ENCODE measurements around the gene RBM3. TPM values are rescaled to one million over a fixed set of nuclear protein-coding genes. Genes with fewer than 3 reads are reported as not detected.

The RBM3 gene
- total RNA-seq, 1 experiment from 2014 or later, result 375 TPM

- ATAC-seq (no peak), DNase-seq (no peak)
- no peaks in the 10 kb centered on the region for H3K9me3 ChIP-seq (ENCODE audit: low read length)
- H3K4me3 ChIP-seq (ENCODE audit: low read length), result no peak overlapping the region
- intact Hi-C loops (cut with micrococcal nuclease), result no loop called here
- peaks cover 9% of the 10 kb centered on the region; the same call in 1 of the 2 replicates for H3K4me1 ChIP-seq (ENCODE audit: insufficient read depth, low read length)
- H2AFZ ChIP-seq (ENCODE audit: low read length), result no peak overlapping the region
- no peaks in the 10 kb centered on the region for H3K79me2 ChIP-seq (ENCODE audit: low read length)
- H4K20me1 ChIP-seq (ENCODE audit: low read length), result no peaks in the 10 kb centered on the region
- H3K4me2 ChIP-seq (ENCODE audit: low read length), result no peak overlapping the region
- no peaks in the 10 kb centered on the region for H3K36me3 ChIP-seq (ENCODE audit: low read depth, low read length)
- ChIA-PET CTCF (no interaction called here), POLR2A (ENCODE audit: unreplicated experiment) (interaction anchor here (0.6 kb wide), 1 partner anchor 84 kb away, joined by 3 read pairs; no protein-coding TSS in a partner anchor)
- no TSS peak for BruUV-seq (replicated peaks)
- no peak overlapping the region for H3K9ac ChIP-seq (ENCODE audit: low read length)
- no peak overlapping the region for H3K27ac ChIP-seq (ENCODE audit: low read length)
- H3K9me2 ChIP-seq (replicated peaks; ENCODE audit: low read length), result no peaks in the 10 kb centered on the region
- H3K27me3 ChIP-seq (ENCODE audit: low read length), result no peaks in the 10 kb centered on the region
- H3F3A ChIP-seq (ENCODE audit: low read length, unreplicated experiment), result no peaks in the 10 kb centered on the region
- TF ChIP-seq EZH2phosphoT487 (IDR thresholded peaks at IDR 0.05; ENCODE audit: borderline replicate concordance, low read length), result no peak
- TF ChIP-seq CTCF (conservative IDR thresholded peaks at IDR 0.05; ENCODE audit: low read depth, low read length), result no peak
- TF ChIP-seq EZH2 (IDR thresholded peaks at IDR 0.05; ENCODE audit: low read length, unreplicated experiment), result no peak
Observed at GRCh38 chrX:48592971-48593370, 18.7 kb downstream of the RBM3 start.

GRCh38 chrX:48595929-48596328 lies 21.6 kb downstream of the RBM3 start:
- Histone ChIP-seq H3K9me2 (replicated peaks; ENCODE audit: low read length) (no peaks in the 10 kb centered on the region), H3K9me3 (ENCODE audit: low read length) (no peaks in the 10 kb centered on the region), H3K4me2 (ENCODE audit: low read length) (no peak overlapping the region), H3F3A (ENCODE audit: low read length, unreplicated experiment) (no peaks in the 10 kb centered on the region), H3K4me3 (ENCODE audit: low read length) (no peak overlapping the region), H3K27ac (ENCODE audit: low read length) (no peak overlapping the region), H3K36me3 (ENCODE audit: low read depth, low read length) (peaks cover 5% of the 10 kb centered on the region; the same call in 1 of the 2 replicates), H2AFZ (ENCODE audit: low read length) (no peak overlapping the region), H3K27me3 (ENCODE audit: low read length) (no peaks in the 10 kb centered on the region), H3K9ac (ENCODE audit: low read length) (no peak overlapping the region), H3K4me1 (ENCODE audit: insufficient read depth, low read length) (peaks cover 17% of the 10 kb centered on the region), H4K20me1 (ENCODE audit: low read length) (no peaks in the 10 kb centered on the region), H3K79me2 (ENCODE audit: low read length) (peaks cover 10% of the 10 kb centered on the region)
- no peak for ATAC-seq
- CTCF ChIA-PET, result no interaction called here
- TF ChIP-seq CTCF (conservative IDR thresholded peaks at IDR 0.05; ENCODE audit: low read depth, low read length), result no peak
- TF ChIP-seq EZH2phosphoT487 (IDR thresholded peaks at IDR 0.05; ENCODE audit: borderline replicate concordance, low read length), result no peak
- TF ChIP-seq EZH2 (IDR thresholded peaks at IDR 0.05; ENCODE audit: low read length, unreplicated experiment), result no peak
- POLR2A ChIA-PET (ENCODE audit: unreplicated experiment), result interaction anchor here (0.7 kb wide), 1 partner anchor 109 kb away, joined by 17 read pairs; no protein-coding TSS in a partner anchor
- DNase-seq, result no peak
- BruUV-seq (replicated peaks), result no TSS peak
- intact Hi-C loops (cut with micrococcal nuclease), result loop anchor here (5.0 kb wide), 1 partner anchor 119 kb away; the partner anchor contains the start of gene FTSJ1
